GM19438 (cell line): ENCODE data around the gene TOMM5.

Experiments
- ATAC-seq: cut with Tn5 transposase; IDR thresholded peaks from one replicate; pipeline ENCODE4 v1.9.1; 2021; ENCODE audit warnings: low read depth; ENCODE audit not compliant: unreplicated experiment

The TOMM5 gene

DNA sequence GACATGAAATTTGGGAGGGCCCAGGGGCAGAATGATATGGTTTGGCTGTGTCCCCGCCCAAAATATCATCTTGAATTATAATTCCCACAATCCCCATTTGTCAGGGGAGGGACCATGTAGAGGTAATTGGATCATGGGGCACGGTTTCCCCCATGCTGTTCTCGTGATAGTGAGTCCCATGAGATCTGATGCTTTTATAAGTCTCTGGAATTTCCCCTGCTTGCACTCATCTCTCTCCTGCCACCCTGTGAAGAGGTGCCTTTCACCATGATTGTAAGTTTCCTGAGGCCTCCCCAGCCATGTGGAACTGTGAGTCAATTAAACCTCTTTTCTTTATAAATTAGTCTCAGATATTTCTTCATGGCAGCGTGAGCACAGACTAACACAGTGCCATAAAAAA is 27.5 kb downstream of the TOMM5 start:
- no peak for ATAC-seq

DNA sequence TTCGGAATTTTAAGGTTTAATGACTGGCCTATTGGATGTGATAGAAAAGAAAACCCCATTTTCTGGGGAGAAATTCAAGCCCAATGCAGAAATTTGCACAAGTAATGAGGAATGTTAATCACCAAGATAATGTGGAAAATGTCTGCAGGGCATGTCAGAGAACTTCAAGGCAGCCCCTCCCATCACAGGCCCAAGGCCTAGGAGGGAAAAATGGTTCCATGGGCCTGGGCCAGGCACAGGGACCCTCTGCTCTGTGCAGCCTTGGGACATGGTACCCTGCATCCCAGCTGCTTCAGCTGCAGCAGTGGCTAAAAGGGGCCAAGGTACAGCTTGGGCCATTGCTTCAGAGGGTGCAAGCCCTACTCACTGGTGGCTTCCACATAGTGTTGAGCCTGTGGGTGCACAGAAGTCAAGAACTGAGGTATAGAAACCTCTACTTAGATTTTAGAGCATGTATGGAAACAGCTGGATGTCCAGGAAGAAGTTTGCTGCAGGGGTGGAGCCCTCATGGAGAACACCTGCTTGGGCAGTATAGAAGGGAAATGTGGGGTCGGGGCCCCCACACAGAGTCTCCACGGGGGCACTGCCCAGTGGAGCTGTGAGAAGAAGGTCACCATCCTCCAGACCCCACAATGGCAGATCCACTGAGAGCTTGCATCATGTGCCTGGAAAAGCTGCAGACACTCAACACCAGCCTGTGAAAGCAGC is 28.4 kb downstream of the TOMM5 start:
- ATAC-seq: no peak

DNA sequence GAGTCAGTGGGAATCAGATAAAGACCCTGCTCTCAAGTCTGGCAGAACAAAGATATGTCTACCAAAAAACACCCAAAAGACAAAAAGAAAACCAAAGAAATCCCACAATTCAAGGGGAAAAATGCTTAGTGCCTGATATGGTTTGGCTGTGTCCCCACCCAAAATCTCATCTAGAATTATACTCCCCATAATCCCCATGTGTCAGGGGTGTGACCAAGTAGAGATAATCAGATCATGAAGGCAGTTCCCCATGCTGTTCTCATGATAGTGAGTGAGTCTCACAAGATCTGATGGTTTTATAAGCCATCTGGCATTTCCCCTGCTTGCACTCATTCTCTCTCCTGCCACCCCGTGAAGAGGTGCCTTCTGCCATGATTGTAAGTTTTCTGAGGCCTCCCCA is 29.6 kb downstream of the TOMM5 start:
- no peak for ATAC-seq

DNA sequence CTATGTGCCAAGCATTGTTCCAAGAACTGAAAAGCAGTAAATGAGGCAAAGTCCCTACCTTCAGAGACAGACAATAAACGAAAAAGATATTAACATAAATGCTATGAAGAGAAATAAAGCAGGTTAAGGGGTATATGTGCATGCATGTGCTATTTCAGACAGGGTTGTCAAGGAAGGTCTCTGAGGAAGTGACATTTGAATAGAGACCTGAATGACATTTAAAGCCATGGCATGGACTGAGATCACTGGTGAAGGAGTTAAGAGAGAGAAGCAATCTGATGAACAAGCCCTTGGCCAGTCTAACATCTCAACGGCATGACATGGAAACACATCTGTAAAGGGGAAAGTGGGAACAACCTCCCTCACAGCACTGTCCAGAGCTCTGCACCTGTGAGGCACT is 30.7 kb downstream of the TOMM5 start:
- ATAC-seq: no peak

DNA sequence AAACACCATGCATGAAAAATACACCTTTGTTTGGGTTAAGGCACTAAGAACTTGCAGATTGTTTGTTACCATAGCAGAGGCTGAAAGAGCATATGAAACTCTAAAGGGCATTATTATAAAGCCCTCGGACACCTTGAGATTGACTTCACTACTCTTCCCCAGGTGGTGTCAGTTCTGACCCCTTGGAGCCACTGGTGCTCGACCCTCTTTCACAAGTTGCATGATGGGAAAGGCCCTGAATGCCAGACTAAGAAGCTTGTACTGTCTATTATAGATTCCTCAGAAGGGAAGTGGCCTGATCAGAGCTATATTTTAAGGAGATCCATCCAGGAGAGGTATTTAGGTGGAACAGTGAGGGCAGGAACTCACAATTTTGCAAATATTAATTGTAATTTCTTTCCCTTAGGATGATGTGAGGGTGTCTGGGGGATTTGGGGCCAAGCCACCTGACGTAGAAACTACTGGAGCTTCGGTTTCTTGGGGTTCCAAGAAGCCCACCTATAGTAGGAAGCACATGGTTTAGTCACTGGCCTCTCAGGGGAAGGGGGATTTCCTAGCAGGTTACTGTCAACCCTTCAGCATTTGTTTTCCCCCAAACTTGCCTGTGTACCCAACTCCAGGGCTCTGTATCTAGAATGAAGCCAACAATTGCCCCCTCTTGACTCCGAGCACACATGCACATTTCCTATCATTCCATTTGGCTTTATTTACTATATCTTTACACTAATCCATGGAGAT is 32.4 kb downstream of the TOMM5 start:
- ATAC-seq: no peak

DNA sequence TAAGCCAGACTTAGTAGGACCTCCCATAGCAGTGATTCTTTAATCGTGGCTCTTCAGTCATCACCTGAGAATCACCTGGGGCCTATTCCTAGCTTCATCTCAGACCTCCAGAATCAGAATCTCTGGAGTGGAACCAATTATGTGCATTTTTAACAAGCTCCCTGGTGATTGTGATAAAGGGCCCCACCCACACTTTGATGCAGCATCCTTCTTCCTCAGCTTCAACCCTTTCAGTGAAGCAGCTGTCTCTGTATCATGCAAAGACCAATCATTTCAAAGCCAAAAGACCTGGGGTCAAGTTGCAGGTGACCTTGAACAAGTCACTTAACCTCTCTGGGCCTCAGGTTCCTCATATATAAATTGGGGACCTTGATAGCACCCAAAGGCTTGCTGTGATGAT is 33.3 kb downstream of the TOMM5 start:
- ATAC-seq: no peak

DNA sequence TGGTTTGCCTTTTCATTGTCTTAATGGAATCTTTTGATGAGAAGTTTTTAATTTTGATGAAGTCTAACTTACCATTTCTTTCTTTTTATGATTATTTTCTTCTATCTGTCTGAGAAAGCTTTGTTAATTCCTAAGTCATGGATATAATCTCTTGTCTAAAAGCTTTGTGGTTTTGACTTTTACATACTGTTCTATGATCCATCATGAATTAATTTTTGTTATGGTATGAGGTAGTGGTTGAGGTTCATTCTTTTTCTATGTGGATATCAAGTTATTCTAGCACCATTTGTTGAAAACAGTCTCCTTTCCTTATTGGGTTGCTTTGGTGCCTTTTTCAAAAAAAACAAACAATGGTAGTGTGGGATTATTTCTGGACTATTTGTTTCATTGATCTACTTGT is 36.6 kb downstream of the TOMM5 start:
- no peak for ATAC-seq

DNA sequence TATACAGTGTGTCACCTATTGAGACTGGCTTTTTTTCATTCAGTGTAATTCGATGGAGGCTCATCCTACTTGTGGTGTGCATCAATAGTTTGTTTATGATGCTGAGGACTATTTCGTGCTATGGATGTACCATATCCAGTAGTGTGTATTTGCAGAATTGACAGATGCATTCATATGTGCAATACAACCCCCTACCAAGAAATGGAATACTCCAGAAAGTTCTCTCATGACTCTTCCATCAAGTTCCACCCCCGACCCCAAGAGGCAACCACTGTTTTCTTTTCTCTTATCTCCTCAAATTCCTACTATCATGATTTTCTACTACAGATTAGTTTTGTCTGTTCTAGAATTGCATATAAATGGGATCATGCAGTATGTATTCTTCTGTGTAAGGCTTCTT is 38.1 kb downstream of the TOMM5 start:
- no peak for ATAC-seq

DNA sequence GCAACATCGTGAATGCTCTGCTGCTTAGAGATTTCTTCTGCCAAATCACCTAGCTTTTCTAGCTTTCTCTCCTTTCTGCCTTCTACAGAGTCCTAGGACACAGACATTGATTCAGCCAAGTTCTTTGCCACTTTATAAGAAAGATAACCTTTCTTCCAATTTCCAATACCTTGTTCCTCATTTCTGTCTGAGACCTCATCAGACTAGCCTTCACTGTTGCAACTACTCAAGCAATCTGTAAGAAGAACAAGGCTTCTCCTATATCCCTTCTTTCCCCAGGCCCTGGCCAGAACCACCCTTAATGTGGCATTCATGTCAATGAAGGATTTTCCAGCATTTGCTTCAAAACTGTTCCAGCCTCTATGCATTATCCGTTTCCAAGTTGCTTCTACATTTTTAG is 40.5 kb downstream of the TOMM5 start:
- ATAC-seq: no peak

DNA sequence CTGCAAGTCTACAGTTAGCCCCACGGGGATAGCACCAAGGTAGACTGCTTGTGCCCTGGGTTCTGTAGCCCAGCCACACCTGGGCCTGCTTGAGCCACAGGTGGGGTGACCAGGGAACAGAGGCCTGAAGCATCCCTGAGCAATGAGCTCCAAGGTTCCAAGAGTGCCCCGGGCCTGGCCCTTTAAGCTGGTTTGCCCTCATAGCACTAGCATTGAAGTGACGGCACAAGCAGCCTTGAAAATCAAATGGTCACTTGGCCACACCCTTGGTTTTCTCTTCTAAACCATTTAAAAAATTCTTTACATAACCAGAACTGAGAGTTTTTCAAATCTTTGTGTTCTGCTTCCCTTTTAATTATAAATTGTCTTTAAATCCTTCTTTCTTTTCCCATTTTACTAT is 40.9 kb downstream of the TOMM5 start:
- no peak for ATAC-seq

DNA sequence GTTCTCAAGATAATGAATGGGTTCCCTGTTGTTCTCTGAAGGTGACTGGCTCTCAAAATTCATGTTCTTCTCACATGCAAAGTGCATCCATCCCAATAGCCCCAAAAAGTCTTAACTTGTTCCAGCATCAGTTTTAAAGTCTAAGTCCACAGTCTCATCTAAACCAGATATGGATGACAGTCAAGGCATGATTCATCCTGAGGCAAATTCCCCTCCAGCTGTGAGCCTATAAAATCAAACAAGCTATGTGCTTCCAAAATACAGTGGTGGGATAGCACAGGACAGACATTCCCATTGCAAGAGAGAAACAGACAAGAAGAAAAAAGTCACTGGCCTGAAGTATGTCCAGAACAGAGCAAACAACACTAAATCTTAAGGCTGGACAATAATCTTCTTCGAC is 41.6 kb downstream of the TOMM5 start:
- no peak for ATAC-seq

DNA sequence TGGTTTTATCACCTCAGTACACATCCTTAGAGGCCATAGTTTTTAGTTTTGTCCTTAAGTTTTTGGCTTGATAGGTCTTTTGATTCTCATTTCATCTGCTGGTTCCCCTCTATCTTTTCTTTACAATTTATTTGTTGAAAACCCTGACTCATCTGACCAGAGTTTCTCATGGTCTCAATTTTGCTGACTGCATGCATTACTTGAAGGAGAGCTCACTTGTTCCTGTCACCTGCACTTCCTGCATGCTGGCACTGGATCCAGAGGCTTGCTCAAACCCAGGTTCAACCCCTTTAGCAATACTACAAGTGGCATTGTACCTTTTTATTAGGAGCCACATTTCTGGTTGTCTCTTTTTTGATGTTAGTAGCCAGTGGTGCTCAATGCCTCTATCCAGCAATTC is 42.9 kb downstream of the TOMM5 start:
- no peak for ATAC-seq

DNA sequence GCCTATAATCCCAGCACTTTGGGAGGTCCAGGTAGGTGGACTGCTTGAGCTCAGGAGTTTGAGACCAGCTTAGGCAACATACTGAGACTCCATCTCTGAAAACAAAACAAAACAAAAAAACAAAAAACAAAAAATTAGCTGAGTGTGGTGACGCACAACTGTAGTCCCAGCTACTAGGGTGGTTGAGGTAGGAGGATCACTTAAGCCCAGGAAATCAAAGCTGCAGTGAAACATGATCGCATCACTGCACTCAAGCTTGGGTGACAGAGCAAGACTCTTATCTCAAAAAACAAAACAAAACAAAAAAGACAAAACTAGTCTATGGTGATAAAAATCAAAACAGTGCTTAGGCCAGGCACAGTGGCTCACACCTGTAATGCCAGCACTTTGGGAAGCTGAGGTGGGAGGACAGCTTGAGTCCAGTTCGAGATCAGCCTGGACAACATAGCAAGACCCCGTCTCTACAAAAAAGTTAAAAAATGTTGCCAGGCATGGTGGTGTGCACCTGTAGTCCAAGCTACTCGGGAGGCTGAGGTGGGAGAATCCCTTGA is 45.0 kb downstream of the TOMM5 start:
- no peak for ATAC-seq

DNA sequence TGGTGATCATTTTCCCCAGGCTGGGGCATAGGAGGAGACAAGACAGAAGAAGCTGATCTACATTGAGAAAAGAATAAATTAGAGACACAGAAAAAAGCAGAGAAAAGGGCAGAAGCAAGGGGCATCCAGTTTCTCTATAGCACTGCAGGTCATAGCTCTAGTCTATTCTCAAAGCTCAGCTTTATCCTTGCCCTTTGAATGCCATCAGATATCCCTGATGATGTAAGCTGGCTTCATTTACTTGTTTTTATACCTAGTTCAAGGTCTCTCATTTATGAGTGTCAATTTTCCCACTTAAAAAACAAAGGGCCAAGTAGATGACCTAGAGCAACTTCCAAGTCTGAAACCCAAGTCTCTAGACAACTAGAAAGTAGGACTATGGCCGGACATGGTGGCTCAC is 48.9 kb downstream of the TOMM5 start:
- no peak for ATAC-seq

DNA sequence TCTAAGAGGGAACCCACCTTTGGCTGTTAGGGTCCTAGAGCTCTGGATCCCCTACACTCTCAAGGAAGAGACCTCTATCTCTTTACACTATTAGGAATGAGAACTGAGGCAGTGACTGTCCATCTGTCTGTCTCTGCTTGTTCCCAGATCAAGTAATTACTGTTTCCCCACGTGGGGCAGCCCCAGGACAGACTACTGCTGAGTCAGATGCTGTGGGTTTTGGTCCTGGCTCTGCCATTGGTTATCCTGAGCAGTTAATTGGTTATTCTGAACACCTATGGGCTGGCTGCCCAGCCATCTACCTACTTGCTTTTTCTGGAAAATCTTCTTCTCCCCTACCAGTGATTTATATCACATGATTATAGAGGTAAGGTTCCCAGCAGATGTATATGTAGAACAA is 49.5 kb downstream of the TOMM5 start:
- no peak for ATAC-seq

DNA sequence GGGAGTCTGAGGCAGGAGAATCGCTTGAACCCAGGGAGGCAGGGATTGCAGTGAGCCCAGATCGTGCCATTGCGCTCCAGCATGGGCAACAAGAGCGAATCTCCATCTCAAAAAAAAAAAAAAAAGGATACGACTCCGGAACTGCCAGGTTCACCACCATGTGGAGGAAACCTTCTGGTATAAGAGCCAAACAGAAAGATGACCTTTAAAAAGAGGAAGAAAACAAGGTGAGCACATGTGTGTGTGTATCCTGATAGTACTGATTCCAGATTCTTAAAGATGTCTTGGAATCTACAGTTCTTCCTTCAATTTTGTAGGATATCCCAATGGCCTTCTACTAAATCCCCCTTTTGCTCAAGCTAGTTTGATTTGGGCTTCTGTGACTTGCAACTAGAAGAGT is 49.9 kb downstream of the TOMM5 start:
- ATAC-seq: no peak

DNA sequence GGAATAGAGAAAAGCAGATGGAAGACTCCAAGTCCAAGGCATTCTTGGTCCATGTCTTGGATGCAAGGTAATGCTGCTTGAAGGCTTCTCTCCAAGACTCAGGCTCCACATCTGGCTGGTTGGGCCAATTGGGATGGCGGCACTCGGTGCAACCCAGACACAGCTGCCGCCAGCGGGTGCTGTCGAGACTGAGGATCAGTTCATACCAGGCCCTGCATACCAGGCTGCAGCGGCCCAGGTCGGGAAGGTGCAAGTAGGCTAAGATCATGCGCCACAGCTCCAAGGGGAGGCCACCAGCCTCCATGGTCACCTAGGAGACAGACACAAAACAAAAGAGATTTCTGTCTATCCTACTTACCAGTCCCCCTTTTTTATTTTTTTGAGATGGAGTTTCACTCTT is 50.9 kb downstream of the TOMM5 start:
- ATAC-seq: no peak

DNA sequence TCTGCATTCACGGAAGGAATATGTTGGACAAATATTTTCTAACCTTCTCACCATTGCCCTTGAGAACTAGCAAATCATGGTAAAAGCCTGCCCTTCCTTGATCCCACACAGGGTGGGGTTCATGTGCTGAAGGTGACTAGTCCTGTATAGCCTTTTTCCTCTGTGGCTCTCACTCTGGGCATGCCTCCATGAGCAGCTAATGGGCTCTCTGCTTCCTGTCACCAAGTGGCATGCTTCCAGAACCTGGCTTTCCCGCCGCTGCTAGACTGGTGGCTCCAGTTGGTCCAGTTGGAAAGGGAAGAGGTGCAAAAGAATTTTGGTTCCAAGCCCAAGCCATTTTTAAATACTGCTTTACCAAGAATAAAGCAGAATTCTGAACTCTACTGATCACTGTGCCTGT is 51.8 kb downstream of the TOMM5 start:
- no peak for ATAC-seq

DNA sequence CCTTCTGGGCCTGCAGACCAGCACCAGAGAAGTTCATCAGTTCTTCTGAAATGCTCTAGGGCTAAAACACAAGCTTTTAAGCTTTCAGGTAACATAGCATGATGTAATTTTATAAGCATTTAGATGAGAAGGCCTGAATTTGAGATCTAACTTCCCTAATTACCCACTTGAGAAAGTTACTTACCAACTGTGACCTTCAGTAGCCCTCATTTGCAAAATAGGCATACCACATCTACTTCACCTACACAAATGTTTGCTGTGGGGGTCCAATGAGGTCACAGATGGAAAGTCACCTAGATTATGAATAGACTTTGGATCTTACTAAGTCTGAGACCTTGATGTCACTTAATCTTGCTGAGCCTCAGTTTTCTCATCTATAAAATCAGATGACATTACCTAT is 52.8 kb downstream of the TOMM5 start:
- ATAC-seq: no peak
